GM20000 (cell line): ENCODE results near the gene NRG2.

ENCODE experiments used
- DNase-seq: peaks from one replicate; pipeline ENCODE4 v3.0.0; 2012; ENCODE audit warnings: low spot score
- CTCF ChIP-seq: IDR thresholded peaks from 2 replicates; pipeline ENCODE4 v1.5.1; 2012; ENCODE audit warnings: mild to moderate bottlenecking, control low read depth; ENCODE audit errors: extremely low read depth, missing control alignments

Gene NRG2

DNA sequence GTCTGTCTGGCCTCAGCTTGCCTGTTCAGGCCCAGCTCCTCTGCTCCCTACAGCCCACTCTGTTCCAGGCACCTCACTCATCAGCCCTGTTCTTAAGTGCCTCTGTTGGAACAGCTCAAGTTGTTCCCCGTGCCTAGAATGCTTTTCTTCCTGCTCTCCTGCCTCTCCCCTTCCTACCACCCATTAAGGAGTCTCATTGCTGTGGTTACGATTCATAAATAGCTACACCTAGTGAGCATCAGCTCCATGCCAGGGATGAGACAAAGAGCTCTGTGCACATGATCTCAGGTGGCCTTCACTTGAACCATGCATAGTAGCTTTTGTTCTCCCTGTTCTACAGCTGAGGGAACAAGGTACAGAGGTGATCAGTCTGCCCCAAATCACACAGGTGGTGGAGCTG, 193.2 kb downstream of the NRG2 start:
- DNase-seq: no peak
- no peak for TF ChIP-seq CTCF

DNA sequence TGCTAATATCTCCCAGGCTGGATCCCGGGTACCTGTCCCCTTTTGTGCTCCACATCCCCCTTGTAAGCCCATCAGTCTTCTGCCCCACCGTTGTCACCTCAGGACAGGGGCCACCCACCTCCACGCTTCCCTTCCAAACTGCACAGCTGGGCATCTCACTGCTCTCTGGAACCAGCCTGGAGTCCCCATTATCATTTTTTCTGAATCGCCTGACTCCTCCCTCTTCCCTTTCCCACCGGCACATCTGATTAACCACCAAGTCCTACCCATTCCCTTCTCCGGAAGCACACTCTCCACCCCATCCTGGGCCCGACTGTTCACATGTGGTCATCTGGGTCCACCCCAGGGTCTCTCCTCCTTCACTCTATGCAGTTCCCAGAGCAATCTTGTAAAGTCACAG, 193.6 kb downstream of the NRG2 start:
- TF ChIP-seq CTCF: no peak

GRCh38 chr5:139848508-139849100, 194.5 kb downstream of the NRG2 start:
- no peak for DNase-seq

More for the DNA sequence above, 193.6 kb downstream of the NRG2 start:
- DNase-seq: no peak

DNA sequence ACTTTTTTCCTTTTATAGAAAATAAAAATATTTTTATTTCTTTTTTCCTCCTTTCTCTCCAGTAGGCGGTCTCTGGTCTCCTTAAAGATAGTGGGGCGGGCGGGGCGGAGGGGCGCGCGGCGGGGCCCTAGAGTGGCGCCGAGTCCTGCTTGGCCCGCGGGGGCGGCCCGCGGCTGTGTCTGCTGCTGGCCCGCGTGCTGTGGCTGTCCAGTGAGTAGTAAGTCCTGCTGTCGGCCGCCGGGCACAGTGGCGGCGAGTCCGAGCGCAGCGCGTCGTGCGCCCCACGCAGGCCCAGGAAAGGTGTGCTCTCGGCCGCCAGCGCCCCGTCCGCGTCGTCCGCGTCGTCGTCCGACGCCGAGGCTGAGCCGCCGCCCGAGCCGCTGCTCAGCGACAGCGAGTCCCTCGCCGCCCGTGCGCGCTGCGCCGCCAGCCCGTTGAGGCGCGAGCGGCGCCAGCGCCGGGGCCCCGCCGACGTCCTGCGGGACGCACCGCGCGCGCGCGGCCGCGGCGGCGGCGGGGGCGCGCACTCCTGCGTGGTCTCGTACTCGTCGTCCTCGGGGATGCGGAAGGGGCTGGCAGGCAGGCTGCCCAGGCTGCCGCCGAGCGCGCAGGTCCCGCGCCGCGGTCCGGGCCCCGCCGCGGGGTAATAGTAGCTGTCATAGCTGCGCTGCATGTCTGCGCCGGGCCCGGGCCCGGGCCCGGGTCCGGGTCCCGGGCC, 195.2 kb downstream of the NRG2 start:
- peak; percentile 87 for DNase-seq
- TF ChIP-seq CTCF: no peak

More at GRCh38 chr5:139848508-139849100, 194.5 kb downstream of the NRG2 start:
- TF ChIP-seq CTCF: no peak

- TF ChIP-seq CTCF: no peak
- no peak for DNase-seq
Observed at GRCh38 chr5:139847091-139847490, 196.0 kb downstream of the NRG2 start.

GRCh38 chr5:139845846-139846681, 197.0 kb downstream of the NRG2 start:
- DNase-seq: no peak
- no peak for TF ChIP-seq CTCF
